ENCODE data around the gene GFOD1.
"Not testable (repeated sequence)": the region's sequence is repeated elsewhere in the genome, so short reads cannot be mapped to it uniquely, and the experiment has no call there.

The GFOD1 gene

DNA sequence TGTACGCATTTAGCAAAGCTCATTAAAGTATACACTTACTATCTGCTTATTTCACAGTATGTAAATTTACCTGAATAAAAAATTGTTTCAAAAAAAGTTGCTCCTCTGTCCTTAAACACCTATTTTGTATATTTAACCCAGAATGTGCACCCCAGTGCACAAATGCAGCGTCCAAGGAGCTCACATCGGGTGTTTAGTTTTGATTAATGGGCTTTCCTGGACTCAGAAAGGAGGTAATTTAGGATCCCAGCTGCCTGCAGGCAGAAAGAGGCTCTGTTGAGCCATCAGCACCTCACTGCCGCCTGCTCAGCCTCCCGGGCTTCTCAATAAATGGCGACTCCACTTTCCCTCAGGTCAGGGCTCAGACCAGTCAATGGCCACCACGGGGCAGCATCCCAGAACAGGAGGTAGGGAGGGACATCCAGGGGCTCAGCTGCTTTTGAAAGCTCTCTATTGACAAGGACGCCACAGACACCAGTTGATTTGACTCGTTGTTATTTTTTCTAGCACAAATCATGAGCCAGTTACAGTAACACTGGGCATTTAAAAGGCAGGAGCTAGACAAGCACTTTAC, 88.9 kb downstream of the GFOD1 start:
- DNase-seq, result no peak

DNA sequence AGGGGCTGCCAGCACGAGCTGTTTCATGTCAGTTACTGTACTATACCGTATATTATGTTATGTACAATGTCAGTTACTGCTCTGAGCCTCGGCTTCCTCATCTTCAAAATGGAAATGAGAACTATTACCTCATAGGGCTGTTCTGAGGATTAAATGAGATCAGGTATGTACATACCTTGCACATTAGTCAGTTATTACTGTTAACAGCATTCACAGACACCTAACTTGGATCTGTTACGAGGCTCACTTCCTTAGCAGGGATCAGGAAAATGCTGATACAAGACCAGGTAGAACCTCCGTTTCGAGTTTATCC, 89.4 kb downstream of the GFOD1 start:
- no peak for DNase-seq

DNA sequence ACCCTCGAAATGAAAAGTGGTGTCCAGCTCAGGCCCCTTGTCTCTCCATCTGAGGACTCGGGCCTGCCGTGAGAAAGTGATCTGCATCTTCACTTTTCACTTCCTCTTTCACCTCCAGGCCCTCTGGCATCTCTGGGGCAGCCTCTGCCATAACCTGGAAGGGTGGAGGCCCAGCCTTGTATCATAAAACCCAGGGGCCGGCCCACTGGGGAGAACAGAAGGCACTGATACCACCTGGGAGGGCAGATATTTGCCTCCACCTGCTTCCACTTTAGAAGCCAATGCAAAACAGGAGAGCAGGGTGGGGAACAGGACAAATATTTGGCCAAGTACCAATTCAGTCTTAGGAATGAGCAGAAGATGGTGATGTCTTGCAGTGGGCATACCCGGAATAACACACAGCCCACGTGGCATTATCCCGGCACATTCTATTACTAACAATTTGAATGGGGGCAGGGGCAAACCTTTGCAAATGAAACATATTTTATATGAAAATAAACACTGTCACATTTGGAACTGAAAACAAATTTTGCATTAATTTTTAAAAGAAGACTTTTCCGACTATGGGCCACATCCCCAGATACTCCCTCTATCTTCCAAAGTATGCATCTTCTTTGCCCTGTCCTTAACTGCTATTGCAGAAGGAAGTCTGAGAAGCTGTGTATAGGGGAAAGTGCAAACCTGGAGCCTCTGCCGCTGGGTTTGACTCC, 89.9 kb downstream of the GFOD1 start:
- DNase-seq, result no peak

- DNase-seq, result no peak
Measured at GRCh38 chr6:13396241-13396792, 91.1 kb downstream of the GFOD1 start.

DNA sequence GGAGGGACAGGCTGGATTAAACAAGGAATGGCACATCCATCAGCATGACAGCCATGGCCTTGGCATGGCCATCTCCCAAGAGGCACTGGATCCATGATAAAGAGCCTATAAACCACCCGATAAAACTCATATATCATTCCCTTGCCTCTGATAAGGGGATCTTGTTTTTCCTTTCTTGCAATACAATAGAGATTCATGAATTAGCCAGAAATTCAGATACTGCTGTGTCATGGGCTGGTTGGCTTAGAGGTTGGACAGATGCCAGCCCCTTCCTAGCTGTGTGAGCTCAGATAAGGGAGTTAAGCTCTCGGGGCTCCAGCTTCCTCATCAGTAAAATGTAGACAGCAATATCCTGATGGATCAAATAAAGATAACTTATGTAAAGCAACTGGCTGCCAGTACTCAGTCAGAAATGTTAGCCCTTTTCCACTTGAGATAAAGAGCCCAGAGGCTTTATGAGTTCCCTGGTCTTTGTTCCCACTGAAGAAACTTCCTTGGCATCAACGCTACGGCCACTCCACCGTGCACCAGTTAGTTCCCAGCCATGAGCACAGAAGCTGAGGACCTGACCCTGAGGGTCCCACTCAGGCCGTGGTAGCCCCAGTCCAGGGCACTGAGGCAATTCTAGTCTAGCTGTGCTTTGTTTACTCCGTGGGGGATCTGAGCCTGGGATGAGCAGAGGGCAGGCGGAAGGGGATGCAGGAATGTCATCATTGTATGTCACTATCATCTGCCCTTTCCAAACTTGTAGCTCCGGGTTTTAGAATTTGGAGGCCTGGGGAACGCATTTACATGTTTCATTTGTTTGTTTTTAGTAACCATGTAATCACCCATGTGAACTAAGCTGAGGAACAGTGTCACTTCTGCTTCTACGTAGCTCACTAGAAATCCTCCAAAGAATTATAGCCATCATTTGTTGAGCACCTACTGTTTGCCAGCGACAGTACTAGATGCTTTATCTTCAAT, 91.8 kb downstream of the GFOD1 start:
- DNase-seq, result no peak

DNA sequence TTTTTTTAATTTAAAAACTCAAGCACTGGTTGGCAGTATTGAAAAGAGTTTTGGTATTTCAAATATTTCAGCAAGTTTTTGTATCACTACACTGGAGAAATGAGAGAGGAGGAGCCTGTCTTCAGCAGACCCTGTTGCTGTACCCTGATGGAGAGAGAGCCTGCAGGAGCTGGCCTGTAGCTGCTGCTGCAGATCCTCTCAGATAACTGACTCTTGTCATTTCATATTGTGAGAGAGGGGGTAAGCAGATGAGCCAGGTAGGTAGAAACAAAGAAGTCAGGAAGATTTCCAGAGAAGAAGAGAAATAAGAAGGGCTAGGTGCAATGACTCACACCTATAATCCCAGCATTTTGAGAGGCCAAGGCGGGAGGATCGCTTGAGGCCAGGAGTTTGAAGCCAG, 94.9 kb downstream of the GFOD1 start:
- no peak for DNase-seq

DNA sequence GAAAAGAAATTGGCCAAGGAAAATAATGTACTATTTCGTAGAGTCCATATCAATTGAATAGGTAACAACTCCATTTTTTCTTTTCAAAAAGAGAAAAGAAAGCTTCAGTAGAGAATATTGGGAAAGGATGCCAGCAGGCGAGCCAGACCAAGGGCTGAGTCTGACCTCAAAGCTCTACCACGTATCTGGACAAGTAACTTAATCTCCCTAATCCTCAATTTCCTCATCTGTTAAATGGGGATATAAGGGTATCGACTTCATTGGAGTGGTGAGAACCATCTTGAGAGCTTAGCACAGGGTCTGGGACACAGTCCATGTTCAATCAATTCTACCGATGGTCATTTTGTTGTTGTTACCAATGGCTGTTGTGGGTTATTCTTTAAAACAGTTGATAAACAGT, 95.9 kb downstream of the GFOD1 start:
- no peak for DNase-seq

DNA sequence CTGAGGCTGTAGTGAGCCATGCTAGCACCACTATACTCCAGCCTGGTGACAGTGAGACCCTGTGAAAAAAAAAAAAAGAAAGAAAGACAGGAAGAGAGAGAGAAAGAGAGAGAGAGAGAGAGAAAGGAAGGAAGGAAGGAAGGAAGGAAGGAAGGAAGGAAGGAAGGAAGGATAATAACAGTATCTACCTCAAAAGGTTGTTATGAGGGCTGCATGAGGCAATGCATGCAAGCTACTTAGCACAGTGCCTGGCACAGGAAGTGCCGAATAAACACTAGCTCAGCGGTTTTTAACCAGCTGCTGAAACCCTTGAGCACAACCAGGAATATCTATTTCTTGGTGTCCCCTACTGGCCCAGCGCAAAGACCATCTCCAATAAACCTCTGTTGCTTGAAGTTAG, 96.7 kb downstream of the GFOD1 start:
- no peak for DNase-seq

- not testable (repeated sequence) for DNase-seq
Measured at GRCh38 chr6:13389237-13389636, 98.2 kb downstream of the GFOD1 start.

- not testable (repeated sequence) for DNase-seq
Measured at GRCh38 chr6:13388769-13389168, 98.6 kb downstream of the GFOD1 start.

- DNase-seq, result peak; percentile 17
Measured at GRCh38 chr6:13384966-13385365, 102.4 kb downstream of the GFOD1 start.

DNA sequence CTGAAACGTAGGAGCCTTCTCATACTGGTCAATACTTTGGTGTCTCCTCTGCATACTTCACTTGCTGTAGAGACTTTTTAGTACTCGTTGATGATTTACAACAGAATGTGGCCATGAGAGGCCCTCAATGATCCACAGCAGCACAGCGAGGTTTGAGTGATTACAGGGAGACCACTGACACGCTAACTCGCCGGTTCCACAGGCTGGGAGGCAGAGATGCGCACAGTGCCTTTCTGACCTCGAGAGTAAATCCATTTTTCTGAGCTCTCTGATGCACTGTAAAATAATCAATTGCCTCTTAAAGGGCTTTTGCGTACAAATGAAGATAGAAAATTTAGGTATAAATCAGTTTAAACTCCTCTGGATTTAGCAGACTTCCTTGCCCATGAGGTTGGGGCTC, 102.9 kb downstream of the GFOD1 start:
- no peak for DNase-seq

DNA sequence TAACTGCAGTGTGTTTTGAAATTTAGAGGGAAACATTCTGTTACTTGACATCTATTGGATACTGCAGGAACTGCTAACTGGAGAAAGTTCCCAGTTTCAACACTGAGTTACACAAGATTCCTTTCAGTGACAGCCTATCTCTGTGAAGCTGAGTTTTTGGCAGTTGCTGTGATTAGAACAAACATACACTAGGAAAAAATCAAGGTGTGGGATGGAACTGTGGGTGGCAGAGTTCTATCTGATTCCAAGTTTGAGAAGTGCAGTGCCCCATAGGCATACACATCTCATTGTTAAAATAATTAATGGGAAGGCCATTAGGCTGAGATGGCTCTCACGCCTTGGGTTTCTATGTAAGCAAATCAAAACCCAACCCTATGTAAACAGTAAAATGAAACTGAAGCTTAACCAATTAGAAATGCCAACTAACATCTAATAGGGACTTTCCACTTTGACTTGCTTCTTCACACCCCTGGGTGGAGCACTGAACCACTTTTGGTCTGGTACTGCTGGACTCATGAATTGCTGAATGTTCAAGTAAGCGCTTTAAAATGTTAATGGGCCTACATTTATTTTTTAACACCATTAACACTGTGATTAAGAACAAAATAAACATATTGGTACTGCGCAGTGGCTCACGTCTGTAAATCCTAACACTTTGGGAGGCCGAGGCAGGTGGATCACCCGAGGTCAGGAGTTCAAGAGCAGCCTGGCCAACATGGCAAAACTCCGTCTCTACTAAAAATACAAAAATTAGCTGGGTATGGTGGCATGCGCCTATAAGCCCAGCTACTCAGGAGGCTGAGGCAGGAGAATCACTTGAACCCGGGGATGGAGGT, 103.9 kb downstream of the GFOD1 start:
- DNase-seq, result peak; percentile 84

DNA sequence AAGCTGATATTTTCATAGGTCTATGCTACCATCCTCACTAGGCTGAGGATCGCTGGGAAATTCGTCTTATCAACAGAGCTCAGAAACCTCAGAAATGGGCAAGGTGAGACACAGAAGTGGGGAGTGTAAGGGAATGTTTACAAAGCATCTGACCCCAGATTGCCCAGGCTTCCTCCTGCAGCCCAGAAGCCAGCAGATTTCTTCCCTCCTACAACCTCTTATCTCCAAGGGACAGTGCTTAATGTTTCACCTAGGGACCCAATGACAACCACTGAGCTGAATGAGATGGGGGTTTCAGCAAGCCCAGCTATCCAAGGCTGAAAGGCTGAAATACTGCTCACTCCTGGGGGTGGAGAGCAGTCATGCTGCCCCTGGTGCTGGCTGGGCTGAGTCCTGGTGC, 106.6 kb downstream of the GFOD1 start:
- DNase-seq, result no peak

- DNase-seq, result peak; percentile 45
Measured at GRCh38 chr6:13378669-13379590, 108.5 kb downstream of the GFOD1 start.

GRCh38 chr6:13377054-13377758, 110.2 kb downstream of the GFOD1 start:
- no peak for DNase-seq

GRCh38 chr6:13375360-13375878, 112.0 kb downstream of the GFOD1 start:
- DNase-seq, result no peak

DNA sequence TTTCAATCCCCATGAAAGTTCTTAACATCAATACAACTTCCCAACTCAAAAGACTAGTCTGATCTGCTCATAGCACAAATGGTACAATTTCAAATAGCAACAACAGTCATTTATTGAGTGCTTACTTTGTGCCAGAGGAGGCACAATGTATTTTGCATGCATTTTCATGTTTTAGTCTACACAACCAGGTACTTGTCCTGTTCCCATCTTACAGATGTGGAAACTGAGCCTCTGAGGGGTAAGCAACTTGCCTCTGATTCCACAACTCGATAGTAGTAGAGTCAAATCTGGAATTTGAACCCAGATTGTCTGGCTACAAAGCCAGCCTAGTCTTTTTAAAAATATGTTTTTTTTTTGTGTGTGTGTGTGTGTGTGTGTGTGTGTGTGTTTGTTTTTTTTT, 113.5 kb downstream of the GFOD1 start:
- DNase-seq, result no peak

GRCh38 chr6:13373488-13373886, 113.9 kb downstream of the GFOD1 start:
- no peak for DNase-seq

DNA sequence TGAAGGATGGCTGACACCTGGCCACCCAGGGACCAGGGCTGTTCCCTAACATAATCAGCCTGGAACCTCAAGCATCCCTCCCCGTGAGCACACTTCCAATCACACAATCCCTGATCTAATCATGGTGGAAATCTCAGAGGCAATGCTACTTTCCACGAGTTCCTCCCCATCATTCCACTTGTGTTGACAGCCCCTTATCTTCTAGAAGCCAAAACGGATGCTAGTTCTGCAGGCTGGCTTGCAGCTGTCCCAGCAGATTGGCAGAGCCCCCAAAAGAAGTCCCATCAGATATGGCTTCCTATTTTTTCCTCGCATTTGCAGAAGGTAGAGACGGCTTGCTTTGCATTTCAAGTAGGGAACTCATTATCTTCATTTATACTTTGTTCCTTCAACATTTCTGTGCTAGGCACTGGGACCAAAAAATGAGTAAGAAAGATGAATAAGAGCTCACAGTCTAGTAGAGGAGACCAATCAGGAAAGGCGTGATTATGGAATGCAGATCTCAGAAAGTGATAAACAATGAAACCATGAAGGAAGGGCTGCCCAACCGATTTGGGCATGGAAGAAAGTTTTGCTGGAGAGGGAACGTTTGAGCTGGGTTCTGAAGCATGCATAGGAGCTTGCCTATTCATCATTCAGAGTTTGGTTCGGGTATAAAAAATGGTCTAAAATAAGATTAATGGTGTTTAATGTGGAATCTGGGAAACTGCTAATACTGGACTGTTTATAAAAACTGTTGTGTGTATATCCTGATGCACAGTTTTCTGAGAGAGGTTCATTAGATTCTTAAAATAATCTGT, 114.5 kb downstream of the GFOD1 start:
- DNase-seq, result no peak
